Loucy (cell line): ENCODE data around the gene COL9A2.

ENCODE experiments used
- EZH2phosphoT487 ChIP-seq: fragments of 200-600 bp; IDR thresholded peaks from 2 replicates; pipeline ENCODE4 v1.6.1; 2018; ENCODE audit warnings: antibody characterized with exemption, mild to moderate bottlenecking, moderate library complexity, borderline replicate concordance
- TF ChIP-seq, protein P1 (sequence below): fragments of 200-600 bp; sonication (generic); conservative IDR thresholded peaks from 2 replicates; pipeline ENCODE4 v1.5.1; 2014; ENCODE audit warnings: mild to moderate bottlenecking, antibody characterized with exemption, low read length

DNA sequence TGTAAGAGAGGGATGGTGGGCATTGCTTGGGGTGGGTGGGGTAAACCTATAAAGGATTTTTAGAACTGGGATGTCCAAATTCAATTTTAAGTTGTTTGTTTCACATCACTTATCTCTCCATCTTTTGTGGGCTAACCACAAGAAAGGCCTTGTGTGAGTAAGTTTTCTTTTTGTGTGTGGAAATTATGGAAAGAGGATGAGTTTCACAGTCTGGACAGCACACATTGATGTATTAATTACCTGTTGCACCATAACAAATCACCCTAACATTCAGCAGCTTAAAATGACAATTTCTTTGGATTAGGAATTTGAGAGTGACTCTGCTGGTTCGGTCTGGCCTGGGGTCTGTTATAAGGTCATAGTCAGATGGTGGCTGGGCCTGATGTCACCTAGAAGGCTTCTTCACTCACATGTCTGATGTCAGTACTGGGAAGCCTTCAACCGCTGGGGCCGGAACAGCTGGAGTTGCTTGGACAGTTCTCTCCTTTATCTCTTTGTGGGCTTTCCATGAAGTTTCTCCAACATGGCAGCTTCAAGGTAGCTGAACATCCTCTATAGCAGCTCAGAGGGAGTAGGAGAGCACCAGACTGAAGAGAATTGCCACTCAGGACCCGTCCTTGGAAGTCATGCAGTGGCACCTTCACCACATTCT is 2.0 kb upstream of the COL9A2 start:
- TF ChIP-seq EZH2phosphoT487: no peak
- TF ChIP-seq, protein P1, sequence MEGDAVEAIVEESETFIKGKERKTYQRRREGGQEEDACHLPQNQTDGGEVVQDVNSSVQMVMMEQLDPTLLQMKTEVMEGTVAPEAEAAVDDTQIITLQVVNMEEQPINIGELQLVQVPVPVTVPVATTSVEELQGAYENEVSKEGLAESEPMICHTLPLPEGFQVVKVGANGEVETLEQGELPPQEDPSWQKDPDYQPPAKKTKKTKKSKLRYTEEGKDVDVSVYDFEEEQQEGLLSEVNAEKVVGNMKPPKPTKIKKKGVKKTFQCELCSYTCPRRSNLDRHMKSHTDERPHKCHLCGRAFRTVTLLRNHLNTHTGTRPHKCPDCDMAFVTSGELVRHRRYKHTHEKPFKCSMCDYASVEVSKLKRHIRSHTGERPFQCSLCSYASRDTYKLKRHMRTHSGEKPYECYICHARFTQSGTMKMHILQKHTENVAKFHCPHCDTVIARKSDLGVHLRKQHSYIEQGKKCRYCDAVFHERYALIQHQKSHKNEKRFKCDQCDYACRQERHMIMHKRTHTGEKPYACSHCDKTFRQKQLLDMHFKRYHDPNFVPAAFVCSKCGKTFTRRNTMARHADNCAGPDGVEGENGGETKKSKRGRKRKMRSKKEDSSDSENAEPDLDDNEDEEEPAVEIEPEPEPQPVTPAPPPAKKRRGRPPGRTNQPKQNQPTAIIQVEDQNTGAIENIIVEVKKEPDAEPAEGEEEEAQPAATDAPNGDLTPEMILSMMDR: no peak
